GM12875 (cell line): Measurements from ENCODE around the gene WNT3A.

ENCODE experiments used
- H3K4me3 ChIP-seq: one replicate; pipeline ENCODE4 v1.5.1; 2011; ENCODE audit warnings: low read depth, low read length, control low read depth
- TF ChIP-seq, protein P1 (sequence below): IDR thresholded peaks from 2 replicates; pipeline ENCODE4 v1.5.1; 2011; ENCODE audit warnings: low read depth, mild to moderate bottlenecking, control low read depth, inconsistent platforms, low read length, moderate library complexity, borderline replicate concordance; ENCODE audit not compliant: insufficient read depth

Gene WNT3A

GRCh38 chr1:228061411-228062084, 54.8 kb downstream of the WNT3A start:
- no peak overlapping the region for H3K4me3 ChIP-seq
- TF ChIP-seq, protein P1, sequence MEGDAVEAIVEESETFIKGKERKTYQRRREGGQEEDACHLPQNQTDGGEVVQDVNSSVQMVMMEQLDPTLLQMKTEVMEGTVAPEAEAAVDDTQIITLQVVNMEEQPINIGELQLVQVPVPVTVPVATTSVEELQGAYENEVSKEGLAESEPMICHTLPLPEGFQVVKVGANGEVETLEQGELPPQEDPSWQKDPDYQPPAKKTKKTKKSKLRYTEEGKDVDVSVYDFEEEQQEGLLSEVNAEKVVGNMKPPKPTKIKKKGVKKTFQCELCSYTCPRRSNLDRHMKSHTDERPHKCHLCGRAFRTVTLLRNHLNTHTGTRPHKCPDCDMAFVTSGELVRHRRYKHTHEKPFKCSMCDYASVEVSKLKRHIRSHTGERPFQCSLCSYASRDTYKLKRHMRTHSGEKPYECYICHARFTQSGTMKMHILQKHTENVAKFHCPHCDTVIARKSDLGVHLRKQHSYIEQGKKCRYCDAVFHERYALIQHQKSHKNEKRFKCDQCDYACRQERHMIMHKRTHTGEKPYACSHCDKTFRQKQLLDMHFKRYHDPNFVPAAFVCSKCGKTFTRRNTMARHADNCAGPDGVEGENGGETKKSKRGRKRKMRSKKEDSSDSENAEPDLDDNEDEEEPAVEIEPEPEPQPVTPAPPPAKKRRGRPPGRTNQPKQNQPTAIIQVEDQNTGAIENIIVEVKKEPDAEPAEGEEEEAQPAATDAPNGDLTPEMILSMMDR = no peak

DNA sequence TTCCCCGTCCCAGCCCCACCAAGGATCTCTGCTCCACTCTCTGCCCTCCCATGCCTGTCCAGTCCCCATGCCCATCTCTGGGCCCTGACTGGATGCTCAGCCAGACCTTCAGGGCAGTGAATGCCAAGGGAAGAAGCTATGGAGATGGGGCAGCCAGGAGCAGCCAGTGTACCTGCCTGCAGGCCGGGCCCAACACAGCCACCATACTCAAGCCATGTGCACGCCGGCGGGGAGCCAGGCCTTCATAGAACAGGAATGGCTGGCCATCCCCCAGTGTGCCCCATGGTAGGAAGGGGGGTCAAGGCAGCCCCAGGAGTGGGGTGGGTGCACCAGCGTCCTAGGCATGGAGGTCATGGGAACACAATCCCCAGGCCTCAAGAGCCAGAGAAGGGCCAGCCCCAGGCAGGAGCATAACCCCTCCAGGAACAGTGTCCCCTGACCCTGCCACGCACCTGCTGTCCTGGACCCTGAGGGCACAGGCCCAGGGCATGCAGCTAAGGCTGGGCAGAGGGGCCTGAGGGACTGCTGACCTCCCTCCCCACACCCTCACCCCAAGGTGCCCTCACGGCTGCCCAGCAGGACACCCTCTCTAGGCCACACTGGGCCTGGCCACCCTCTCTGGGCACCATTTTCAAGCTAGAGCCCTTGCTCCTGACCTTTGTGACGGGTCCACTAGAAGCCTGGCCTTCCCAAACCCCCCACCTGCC, 55.4 kb downstream of the WNT3A start:
- H3K4me3 ChIP-seq = no peak overlapping the region
- TF ChIP-seq, protein P1 = no peak

DNA sequence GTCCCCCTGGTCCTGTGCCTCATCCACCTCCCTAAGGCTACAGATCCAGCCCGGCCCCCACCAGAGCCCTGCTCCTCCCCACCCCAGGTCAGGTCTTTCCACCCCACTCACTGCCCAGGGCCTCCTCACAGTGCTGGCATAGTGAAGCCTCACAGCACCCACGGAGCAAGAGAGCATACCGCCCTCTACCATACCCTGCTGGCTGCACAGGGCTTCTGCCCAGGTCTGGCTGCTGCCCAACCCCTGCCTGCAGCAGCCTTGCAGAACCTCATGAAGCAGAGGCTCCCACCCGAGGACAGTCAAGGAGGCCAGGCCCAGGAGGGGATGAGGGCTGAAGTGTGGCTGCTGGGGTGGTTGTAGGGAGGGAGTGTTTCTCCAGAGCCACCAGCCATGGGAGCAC, 56.0 kb downstream of the WNT3A start:
- H3K4me3 ChIP-seq = no peak overlapping the region
- TF ChIP-seq, protein P1 = no peak

DNA sequence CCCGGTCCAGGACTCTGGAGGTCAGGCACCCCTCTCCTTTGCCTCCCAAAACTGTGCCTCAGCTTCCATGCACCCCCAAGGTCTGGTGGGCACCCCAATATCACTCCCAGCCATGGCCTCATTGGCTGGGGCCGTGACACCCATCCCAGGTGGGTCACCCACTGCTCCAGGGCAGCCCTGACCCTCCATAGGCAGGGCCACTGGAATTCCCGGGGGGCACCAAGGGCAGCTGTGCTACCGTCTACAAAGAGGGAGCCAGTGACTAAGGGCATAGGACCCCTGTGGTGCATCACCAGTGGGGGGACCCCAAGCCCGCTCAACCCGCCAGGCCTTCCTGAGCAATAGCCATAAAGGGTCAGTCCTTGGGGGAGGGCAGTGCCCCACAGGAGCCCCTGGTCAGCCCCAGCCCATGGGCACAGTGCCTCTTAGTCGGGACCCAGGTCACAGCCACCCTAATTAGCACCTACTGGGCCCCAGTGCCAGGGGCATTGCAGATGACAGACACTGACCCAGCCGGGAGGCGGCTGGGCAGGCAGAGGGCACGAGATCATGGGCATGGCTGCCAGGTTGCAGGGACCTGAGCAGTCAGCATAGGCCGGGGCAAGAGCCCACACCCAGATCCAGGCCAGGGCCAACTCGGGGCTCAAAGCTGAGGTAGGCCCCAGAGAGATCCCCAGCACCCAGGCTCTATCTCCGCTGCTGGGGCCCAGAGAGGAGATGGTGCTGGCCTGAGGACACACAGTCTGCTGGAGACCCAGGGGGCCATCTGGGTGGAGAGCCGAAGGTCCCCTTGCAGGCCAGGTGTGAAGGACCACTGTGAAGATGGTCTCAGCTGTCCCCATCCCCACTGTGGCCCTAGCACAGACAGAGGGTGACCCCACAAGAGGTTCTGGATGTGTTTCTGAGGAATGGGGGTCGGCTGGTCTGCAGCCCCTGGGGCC, 56.7 kb downstream of the WNT3A start:
- H3K4me3 ChIP-seq = no peak overlapping the region
- TF ChIP-seq, protein P1 = no peak

- TF ChIP-seq, protein P1 = no peak
Observed at GRCh38 chr1:228064296-228064695, 57.5 kb downstream of the WNT3A start.

DNA sequence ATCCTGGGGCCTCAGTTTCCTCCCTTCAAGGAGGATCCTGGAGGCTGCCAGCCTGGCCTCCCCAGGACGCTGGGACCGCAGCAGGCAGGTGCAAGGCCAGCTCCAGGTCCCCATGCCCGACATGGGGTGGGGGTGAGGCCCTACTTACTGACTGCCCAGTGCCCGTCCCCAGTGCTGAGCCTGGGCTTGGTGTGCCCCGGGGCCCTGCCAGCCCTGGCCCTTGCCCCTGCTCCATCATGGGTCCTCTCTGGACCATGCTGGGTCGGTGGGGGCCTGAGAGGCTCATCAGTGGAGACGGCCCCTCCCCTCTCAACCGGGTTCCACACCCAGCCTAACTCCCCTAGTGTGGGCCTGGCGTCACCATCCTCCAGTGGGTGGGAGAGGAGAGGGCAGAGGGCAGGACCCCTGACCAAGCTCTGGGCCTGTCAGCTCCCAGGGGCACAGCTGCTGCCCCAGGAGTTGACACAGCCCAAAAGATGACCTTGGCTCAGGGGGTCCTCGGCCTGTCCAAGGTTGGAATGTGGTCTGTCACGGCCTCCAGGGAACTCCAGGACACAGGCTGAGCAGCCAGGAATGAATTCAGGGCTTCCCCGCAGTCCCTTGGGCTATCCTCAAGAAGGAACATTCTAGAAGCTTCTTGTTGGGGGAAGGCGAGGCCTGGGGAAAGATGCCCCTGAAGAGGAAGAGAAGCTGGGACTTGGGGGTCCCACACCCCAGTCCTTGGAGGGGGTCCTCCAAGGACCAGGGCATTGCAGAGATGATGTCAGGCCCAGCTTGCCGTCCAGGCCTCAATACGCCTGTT, 58.1 kb downstream of the WNT3A start:
- TF ChIP-seq, protein P1 = no peak
- no peak overlapping the region for H3K4me3 ChIP-seq

More at GRCh38 chr1:228064296-228064695, 57.5 kb downstream of the WNT3A start:
- H3K4me3 ChIP-seq = no peak overlapping the region
